ENCODE results near the gene JUN.

The JUN gene

DNA sequence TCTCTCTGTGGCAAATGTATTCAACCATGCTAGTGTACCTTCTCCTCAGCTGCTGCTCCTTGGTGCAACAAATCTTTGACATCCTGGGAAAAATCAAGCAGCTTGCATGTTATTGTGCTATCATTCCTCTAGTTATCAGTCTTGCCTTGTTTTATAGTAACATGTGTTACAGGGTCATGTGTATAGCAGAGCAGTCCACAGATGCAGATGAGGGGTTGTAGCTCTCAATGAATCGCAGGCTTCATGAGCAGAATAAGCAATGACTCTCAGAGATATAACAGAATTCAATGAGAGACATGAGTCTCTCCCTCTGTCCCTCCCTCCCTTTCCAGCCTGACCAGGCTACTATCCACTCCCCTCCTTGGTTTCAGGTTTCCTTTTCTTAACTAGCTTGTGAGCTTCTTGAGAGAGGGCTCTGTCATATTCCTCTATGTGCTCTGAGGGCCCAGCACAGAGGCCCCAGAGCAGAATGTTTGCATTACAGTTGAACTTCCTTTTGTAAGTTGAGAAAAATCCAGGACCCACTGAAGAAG, 15.1 kb upstream of the JUN start:
- TF ChIP-seq GATA3 (IDR thresholded peaks at IDR 0.05; ENCODE audit: low read depth, low read length) = no peak
- no peak for TF ChIP-seq GATA2 (IDR thresholded peaks at IDR 0.05; ENCODE audit: low read depth, low read length)

- TF ChIP-seq GATA3 (IDR thresholded peaks at IDR 0.05; ENCODE audit: low read depth, low read length) (no peak), GATA2 (IDR thresholded peaks at IDR 0.05; ENCODE audit: low read depth, low read length) (no peak)
These were observed 12.6 kb upstream of the JUN start for GRCh38 chr1:58796416-58796815.

DNA sequence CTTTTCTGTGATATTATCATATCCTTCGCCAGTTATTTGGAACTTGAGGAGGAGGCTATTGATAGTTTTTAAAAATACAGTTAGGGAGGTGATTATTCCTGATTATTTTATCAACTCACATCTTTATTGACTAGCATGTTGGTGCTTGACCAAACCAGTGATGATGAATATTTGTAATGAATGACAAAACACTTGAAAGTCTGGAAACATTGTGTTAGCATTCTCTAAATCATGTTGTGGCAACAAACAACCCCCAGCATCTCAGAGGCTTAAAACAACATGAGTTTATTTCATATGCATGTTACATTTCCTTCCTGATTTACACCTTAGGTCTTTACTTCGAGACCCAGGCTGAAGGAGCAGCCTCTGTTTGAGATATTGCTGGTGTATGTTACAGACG, 10.7 kb upstream of the JUN start:
- no peak for TF ChIP-seq GATA3 (IDR thresholded peaks at IDR 0.05; ENCODE audit: low read depth, low read length)
- TF ChIP-seq GATA2 (IDR thresholded peaks at IDR 0.05; ENCODE audit: low read depth, low read length) = no peak

DNA sequence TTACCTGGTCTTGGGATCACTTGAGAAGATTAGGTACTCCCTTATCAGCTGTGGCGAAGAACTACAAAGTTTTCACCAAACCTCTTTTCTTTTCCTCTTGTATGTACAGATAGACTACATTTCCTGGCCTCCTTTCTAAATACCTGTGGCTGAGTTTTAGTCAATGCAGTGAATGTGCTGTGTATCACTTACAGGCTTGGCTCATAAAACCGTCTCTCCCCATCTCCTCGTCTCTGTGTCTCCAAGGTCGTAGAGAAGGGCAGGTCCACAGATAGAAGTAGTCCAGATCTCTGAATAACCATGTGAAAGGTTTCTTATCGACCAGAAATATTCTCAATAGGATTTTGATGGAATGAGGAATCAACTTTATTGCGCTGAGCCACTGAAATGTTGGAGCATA, 9.0 kb upstream of the JUN start:
- TF ChIP-seq GATA2 (IDR thresholded peaks at IDR 0.05; ENCODE audit: low read depth, low read length) (no peak), GATA3 (IDR thresholded peaks at IDR 0.05; ENCODE audit: low read depth, low read length) (no peak)

DNA sequence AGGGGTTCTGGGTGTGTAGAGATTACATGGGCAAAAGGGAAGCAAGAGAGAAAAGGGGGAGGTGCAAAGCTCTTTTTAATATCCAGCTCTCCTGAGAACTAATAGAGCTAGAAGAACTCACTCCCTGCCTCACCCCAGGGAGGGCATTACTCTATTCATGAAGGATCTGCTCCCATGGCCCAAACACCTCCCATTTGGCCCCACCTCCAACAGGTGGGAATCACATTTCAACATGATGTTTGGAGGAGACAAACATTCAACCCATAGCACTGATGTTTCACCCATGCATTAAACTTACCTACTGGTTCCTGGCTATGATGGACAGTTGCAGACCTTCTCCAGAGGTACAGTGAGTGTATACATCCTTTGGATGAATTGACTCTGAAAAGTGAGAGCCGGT, 7.3 kb upstream of the JUN start:
- TF ChIP-seq GATA2 (IDR thresholded peaks at IDR 0.05; ENCODE audit: low read depth, low read length) (no peak), GATA3 (IDR thresholded peaks at IDR 0.05; ENCODE audit: low read depth, low read length) (no peak)

- TF ChIP-seq GATA2 (IDR thresholded peaks at IDR 0.05; ENCODE audit: low read depth, low read length) (no peak), GATA3 (IDR thresholded peaks at IDR 0.05; ENCODE audit: low read depth, low read length) (no peak)
These were observed 6.3 kb upstream of the JUN start for GRCh38 chr1:58789996-58790660.

DNA sequence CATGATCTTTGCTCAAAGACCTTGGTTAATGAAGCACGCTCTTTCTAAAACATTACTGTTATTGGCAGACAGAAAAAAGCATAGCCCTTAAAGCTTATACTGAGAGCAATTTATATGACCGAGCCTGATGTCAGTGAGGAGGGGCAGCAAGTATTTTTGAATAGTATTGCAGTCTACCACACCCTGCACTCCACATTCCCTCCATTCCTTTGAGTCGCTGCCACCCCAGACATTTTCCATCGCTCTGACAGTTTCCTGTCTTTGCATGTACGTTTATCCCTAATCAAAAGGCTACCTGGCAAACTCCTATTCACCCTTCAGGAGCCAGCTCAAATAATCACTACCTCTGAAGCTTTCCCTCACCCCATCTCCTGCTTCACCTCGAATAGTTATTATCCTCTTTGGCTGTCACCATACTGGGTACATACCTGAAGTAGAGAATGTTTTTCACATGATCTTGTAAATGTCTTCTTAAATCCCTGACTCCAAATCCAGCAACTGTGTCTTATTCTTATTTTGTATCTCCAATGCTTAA, 5.5 kb upstream of the JUN start:
- TF ChIP-seq GATA3 (IDR thresholded peaks at IDR 0.05; ENCODE audit: low read depth, low read length) (no peak), GATA2 (IDR thresholded peaks at IDR 0.05; ENCODE audit: low read depth, low read length) (no peak)

DNA sequence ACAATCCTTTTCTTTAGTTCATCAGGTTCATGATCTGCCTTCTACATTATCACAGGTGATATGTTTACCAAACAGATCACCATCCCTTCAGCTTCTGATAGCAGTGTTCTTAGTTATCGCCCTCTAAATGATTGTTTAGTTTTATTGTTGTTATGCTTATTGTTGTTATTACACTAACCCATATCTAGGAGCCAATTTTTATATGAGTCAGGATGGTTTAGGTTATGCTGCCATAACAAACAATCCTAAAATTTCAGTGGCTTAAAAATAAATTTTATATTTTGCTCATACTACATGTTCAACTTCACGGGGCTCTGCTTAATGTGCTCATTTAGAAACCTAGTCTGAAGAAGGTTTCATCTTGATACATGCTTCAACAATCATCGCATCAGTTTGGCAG, 4.4 kb upstream of the JUN start:
- TF ChIP-seq GATA3 (IDR thresholded peaks at IDR 0.05; ENCODE audit: low read depth, low read length) (no peak), GATA2 (IDR thresholded peaks at IDR 0.05; ENCODE audit: low read depth, low read length) (no peak)

DNA sequence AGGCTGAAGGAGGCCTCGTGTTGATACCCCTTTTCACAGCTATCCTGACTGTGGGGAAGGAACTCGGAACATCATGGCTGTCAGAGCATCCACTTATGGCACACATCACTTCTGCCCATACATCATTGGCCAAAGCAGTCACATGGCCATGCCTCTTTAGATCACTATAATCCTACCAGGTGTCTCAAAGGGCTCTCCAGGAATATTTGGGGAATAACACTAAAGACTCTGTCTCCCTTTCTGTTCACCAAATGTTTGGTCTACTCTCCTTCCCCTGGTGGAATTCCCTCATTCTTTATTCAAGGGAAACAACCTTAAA, 3.0 kb upstream of the JUN start:
- no peak for TF ChIP-seq GATA2 (IDR thresholded peaks at IDR 0.05; ENCODE audit: low read depth, low read length)

- TF ChIP-seq GATA3 (IDR thresholded peaks at IDR 0.05; ENCODE audit: low read depth, low read length) (no peak), GATA2 (IDR thresholded peaks at IDR 0.05; ENCODE audit: low read depth, low read length) (no peak)
These were observed 2.5 kb upstream of the JUN start for GRCh38 chr1:58786184-58786926.

DNA sequence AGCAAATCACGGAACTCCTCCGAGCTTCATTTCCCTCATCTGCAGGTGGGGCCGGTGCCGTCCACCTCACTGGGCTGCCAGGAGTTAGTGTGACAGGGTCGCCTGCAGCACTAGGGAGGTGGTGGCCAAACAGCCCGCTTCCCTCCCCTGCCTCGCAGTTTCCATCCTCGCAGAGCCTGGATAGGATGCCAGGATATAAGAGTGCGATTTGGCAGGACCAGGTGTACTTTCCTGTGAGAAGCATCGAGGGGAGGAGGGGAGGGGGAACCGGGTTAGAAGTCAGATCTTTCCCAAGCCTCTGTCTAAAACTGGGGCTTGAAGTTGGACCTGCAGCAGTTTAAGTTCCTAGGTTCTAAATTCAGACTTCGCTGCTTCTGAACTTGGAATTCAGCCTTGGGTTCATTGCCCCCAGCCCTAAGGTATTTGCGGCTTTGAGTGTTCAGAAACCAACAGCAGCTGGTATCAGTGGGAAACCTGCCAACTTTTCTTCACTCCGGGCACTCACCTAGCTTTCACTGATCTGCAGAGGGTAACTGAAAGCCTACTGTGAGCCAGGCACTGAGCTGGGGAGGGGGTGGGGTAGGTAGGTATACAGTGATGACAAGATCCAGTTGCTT, 1.7 kb upstream of the JUN start:
- no peak for TF ChIP-seq GATA3 (IDR thresholded peaks at IDR 0.05; ENCODE audit: low read depth, low read length)
- TF ChIP-seq GATA2 (IDR thresholded peaks at IDR 0.05; ENCODE audit: low read depth, low read length) = no peak

- TF ChIP-seq GATA2 (IDR thresholded peaks at IDR 0.05; ENCODE audit: low read depth, low read length) (no peak), GATA3 (IDR thresholded peaks at IDR 0.05; ENCODE audit: low read depth, low read length) (no peak)
These were observed 1.1 kb upstream of the JUN start for GRCh38 chr1:58784758-58785441.

GRCh38 chr1:58783090-58783992, 506 bp downstream of the JUN start:
- no peak for TF ChIP-seq GATA3 (IDR thresholded peaks at IDR 0.05; ENCODE audit: low read depth, low read length)
- TF ChIP-seq GATA2 (IDR thresholded peaks at IDR 0.05; ENCODE audit: low read depth, low read length) = no peak

Data from SH-SY5Y (cell line).